Brain pericyte (primary cell): Measurements from ENCODE around the gene HLA-DQA2.
"Not testable (repeated sequence)": the region's sequence is repeated elsewhere in the genome, so short reads cannot be mapped to it uniquely, and the experiment has no call there.

ENCODE experiments used
- DNase-seq: peaks from one replicate; pipeline ENCODE4 v3.0.0-alpha.2; 2012; ENCODE audit warnings: low read depth, low spot score

The HLA-DQA2 gene

GRCh38 chr6:32779036-32779435 is 37.8 kb downstream of the HLA-DQA2 start:
- DNase-seq: no peak

GRCh38 chr6:32782923-32783322 is 41.7 kb downstream of the HLA-DQA2 start:
- DNase-seq: not testable (repeated sequence)

GRCh38 chr6:32785781-32786533 is 44.8 kb downstream of the HLA-DQA2 start:
- DNase-seq: no peak

GRCh38 chr6:32790306-32790705 is 49.1 kb downstream of the HLA-DQA2 start:
- no peak for DNase-seq

- no peak for DNase-seq
Measured at GRCh38 chr6:32792901-32793435, 51.8 kb downstream of the HLA-DQA2 start.

- no peak for DNase-seq
Measured at GRCh38 chr6:32794510-32794909, 53.3 kb downstream of the HLA-DQA2 start.
